ENCODE data around the gene SCT. TPM values are rescaled to one million over a fixed set of nuclear protein-coding genes. Genes with fewer than 3 reads are reported as not detected.

The SCT gene
- total and polyA plus RNA-seq, 2 donors (not counting 1 experiment from before 2014, with no cell fraction given): not detected

DNA sequence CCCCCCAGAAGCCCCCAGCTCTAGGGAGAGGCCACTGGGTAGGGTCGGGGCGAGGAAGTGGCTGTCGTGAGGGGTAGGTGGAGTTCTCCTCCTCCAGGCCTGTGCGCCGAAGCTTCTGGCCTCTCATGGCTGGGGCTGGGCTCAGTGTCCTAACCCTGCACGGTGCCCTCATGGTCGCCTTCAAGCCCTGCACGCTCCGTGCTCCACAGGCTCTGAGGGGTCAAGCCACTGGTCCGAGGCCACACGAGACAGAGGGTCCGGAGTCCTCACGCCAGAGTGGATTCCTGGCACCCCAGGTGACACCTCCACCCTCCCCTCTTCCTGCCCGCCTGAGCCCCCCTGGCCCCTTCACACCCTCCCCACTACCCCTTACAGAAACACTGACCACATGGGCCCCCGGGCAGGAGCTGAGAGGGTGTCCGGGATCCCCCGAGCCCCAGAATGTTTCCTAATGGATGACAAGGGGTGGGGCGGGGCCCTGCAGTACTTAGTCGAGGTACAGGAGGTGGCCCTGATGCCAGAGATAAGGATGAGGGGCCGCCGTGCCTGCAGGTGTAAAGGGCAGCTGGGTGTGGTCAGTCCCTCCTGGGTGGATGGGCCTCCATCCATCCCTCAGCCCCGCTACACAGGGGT is 1.2 kb downstream of the SCT start:
- Histone ChIP-seq H3K27ac (ENCODE audit: insufficient read depth, low read length) (no peak overlapping the region), H3K79me2 (ENCODE audit: control insufficient read depth, insufficient read depth, low read length) (no peaks in the 10 kb centered on the region), H3K27me3 (ENCODE audit: control insufficient read depth, insufficient read depth, low read length) (no peaks in the 10 kb centered on the region), H3K36me3 (ENCODE audit: control insufficient read depth, insufficient read depth, low read length) (no peaks in the 10 kb centered on the region), H3K4me3 (replicated peaks in 1 of 4; ENCODE audit: control extremely low read depth in 1 of 4, insufficient read depth in 1 of 4, low read depth in 3 of 4, low read length in 4 of 4) (no peak overlapping the region), H4K20me1 (ENCODE audit: control insufficient read depth, extremely low read depth, insufficient read depth, low read length) (no peaks in the 10 kb centered on the region), H3K9ac (ENCODE audit: insufficient read depth, low read length) (no peak overlapping the region), H3K9me3 (ENCODE audit: control insufficient read depth, insufficient read depth, low read depth, low read length) (no peaks in the 10 kb centered on the region), H3K4me1 (ENCODE audit: control insufficient read depth, extremely low read depth, insufficient read depth, low read length) (peaks cover 2% of the 10 kb centered on the region), H2AFZ (ENCODE audit: low read length) (no peak overlapping the region), H3K4me2 (ENCODE audit: extremely low read depth, insufficient read depth, low read length) (no peak overlapping the region)
- TF ChIP-seq EZH2 (IDR thresholded peaks at IDR 0.05; ENCODE audit: low read length, missing control alignments): no peak
- TF ChIP-seq, protein P1, sequence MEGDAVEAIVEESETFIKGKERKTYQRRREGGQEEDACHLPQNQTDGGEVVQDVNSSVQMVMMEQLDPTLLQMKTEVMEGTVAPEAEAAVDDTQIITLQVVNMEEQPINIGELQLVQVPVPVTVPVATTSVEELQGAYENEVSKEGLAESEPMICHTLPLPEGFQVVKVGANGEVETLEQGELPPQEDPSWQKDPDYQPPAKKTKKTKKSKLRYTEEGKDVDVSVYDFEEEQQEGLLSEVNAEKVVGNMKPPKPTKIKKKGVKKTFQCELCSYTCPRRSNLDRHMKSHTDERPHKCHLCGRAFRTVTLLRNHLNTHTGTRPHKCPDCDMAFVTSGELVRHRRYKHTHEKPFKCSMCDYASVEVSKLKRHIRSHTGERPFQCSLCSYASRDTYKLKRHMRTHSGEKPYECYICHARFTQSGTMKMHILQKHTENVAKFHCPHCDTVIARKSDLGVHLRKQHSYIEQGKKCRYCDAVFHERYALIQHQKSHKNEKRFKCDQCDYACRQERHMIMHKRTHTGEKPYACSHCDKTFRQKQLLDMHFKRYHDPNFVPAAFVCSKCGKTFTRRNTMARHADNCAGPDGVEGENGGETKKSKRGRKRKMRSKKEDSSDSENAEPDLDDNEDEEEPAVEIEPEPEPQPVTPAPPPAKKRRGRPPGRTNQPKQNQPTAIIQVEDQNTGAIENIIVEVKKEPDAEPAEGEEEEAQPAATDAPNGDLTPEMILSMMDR (conservative IDR thresholded peaks at IDR 0.05 in 1 of 2, IDR thresholded peaks at IDR 0.05 in 1 of 2; ENCODE audit: low read depth in 1 of 2, low read length in 2 of 2): no peak
- no peak for DNase-seq (ENCODE audit: low read depth in 2 of 2)

DNA sequence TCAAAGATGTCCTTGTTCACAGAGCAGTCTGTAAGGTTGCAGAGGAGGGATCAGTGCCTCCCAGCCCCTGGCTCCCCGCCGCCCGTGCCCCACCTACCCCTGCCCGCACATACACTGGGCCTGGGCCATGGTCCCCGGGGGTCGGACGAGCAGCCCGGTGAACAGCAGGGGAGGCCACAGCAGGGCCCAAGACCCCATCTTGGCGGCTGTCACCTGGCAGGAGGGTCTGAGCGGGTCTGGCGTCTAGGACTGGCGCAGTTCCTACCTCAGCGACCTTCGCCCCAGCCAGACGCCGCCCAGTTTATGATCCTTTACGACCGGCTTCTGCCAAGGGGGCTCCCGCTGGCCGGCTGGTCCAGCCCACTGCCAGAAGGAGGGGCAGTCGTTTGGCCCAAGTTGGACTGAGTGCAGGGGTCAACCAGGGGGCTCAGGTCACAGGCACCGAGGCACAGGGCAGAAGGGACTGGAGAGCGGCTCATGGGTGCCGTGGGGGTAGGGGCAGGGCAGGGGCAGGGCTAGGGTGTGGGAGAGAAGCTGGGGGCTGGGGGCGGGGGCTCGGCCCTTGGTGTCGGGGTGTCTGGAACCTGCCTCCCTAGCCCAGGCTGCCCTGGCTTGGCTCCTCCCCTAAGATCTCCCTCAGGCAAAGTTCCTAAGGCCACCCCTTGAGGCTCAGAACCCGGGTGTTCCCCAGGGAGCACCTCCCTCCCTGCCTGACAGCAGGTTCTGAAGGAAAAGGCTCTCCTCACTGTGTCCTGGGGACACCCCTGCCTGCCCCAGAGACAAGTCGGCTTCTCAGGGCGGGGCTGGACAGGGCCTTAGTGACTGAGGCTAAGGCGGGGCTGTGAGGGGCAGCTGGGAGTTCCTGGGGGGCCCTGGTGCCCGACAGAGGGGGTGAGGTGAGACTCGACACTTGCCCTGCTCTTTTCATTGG is 2.0 kb downstream of the SCT start, which contains the start of gene CDHR5:
TSS of gene CDHR5 (minus strand) at position 251 of the 931 bp plus-strand sequence. CDS start at position 198, 53 bp downstream.
- H3K36me3 ChIP-seq (ENCODE audit: control insufficient read depth, insufficient read depth, low read length): no peaks in the 10 kb centered on the region
- no peak within 1 kb of the TSS for H3K9ac ChIP-seq (ENCODE audit: insufficient read depth, low read length)
- H3K27me3 ChIP-seq (ENCODE audit: control insufficient read depth, insufficient read depth, low read length): no peaks in the 10 kb centered on the region
- H3K4me2 ChIP-seq (ENCODE audit: extremely low read depth, insufficient read depth, low read length): no peak within 1 kb of the TSS
- DNase-seq (ENCODE audit: low read depth in 2 of 2): no peak
- no peaks in the 10 kb centered on the region for H4K20me1 ChIP-seq (ENCODE audit: control insufficient read depth, extremely low read depth, insufficient read depth, low read length)
- H3K27ac ChIP-seq (ENCODE audit: insufficient read depth, low read length): no peak within 1 kb of the TSS
- no peaks in the 10 kb centered on the region for H3K79me2 ChIP-seq (ENCODE audit: control insufficient read depth, insufficient read depth, low read length)
- H3K4me1 ChIP-seq (ENCODE audit: control insufficient read depth, extremely low read depth, insufficient read depth, low read length): peaks cover 2% of the 10 kb centered on the region
- TF ChIP-seq EZH2 (IDR thresholded peaks at IDR 0.05; ENCODE audit: low read length, missing control alignments): no peak
- TF ChIP-seq, protein P1 (conservative IDR thresholded peaks at IDR 0.05 in 1 of 2, IDR thresholded peaks at IDR 0.05 in 1 of 2; ENCODE audit: low read depth in 1 of 2, low read length in 2 of 2): no peak
- H2AFZ ChIP-seq (ENCODE audit: low read length): no peak within 1 kb of the TSS
- H3K9me3 ChIP-seq (ENCODE audit: control insufficient read depth, insufficient read depth, low read depth, low read length): no peaks in the 10 kb centered on the region
- no peak within 1 kb of the TSS for H3K4me3 ChIP-seq (replicated peaks in 1 of 4; ENCODE audit: control extremely low read depth in 1 of 4, insufficient read depth in 1 of 4, low read depth in 3 of 4, low read length in 4 of 4)

DNA sequence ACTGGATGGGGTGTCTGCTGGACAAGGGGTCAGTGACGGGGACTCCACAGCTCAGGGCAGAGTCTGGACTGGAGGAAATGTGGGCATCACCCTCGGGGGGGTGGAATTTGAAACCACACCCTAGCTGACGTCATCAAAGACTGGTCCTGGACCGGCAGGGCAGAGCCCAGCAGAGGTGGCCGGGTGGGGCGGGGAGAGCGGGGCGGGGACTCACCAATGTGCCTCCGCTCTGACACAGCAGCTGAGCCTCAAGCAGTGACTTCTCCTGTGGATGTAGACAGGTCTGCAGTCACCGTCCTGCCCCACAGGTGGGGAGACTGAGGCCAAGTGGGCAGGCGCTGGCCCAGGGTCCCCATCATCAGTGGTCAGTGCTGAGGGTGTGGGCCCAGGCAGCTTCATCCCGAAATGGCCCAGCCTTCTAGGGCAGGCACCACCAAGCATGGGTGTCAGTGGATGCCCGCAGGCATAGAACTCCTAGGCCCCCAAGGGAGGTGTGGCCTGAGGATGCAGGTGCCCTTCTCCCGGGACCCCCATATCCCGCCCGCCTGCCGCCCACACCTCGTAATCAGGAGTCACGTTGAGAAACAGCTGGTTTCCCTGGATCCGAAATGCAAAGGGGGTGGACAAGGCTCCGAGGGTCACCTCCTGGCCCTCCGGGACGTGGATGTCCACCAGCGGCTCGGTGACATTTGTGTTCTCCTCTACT is 2.8 kb downstream of the SCT start:
- DNase-seq (ENCODE audit: low read depth in 2 of 2): peak in 1 of 2 donors; percentile 28
- Histone ChIP-seq H3K9ac (ENCODE audit: insufficient read depth, low read length) (no peak overlapping the region), H3K9me3 (ENCODE audit: control insufficient read depth, insufficient read depth, low read depth, low read length) (no peaks in the 10 kb centered on the region), H3K4me2 (ENCODE audit: extremely low read depth, insufficient read depth, low read length) (no peak overlapping the region), H2AFZ (ENCODE audit: low read length) (no peak overlapping the region), H3K79me2 (ENCODE audit: control insufficient read depth, insufficient read depth, low read length) (no peaks in the 10 kb centered on the region), H3K27me3 (ENCODE audit: control insufficient read depth, insufficient read depth, low read length) (no peaks in the 10 kb centered on the region), H3K4me1 (ENCODE audit: control insufficient read depth, extremely low read depth, insufficient read depth, low read length) (peaks cover 2% of the 10 kb centered on the region), H3K36me3 (ENCODE audit: control insufficient read depth, insufficient read depth, low read length) (no peaks in the 10 kb centered on the region), H3K4me3 (replicated peaks in 1 of 4; ENCODE audit: control extremely low read depth in 1 of 4, insufficient read depth in 1 of 4, low read depth in 3 of 4, low read length in 4 of 4) (no peak overlapping the region), H4K20me1 (ENCODE audit: control insufficient read depth, extremely low read depth, insufficient read depth, low read length) (no peaks in the 10 kb centered on the region), H3K27ac (ENCODE audit: insufficient read depth, low read length) (no peak overlapping the region)
- TF ChIP-seq, protein P1 (conservative IDR thresholded peaks at IDR 0.05 in 1 of 2, IDR thresholded peaks at IDR 0.05 in 1 of 2; ENCODE audit: low read depth in 1 of 2, low read length in 2 of 2): no peak
- no peak for TF ChIP-seq EZH2 (IDR thresholded peaks at IDR 0.05; ENCODE audit: low read length, missing control alignments)

All from fibroblast of lung (primary cell).